Keratinocyte (primary cell): Measurements from ENCODE around the gene SLC27A1. TPM values are rescaled to one million over a fixed set of nuclear protein-coding genes. Genes with fewer than 3 reads are reported as not detected.

ENCODE experiments used
- DNase-seq: peaks from one replicate; pipeline ENCODE4 v3.0.0-alpha.2; 2011; ENCODE audit warnings: low read depth, missing footprints, low spot score
- FAIRE-seq: peaks from 2 replicates; lab custom pipeline; 2011; peaks lifted over from hg19 to GRCh38; lab: Jason Lieb, UNC
- H2AFZ ChIP-seq: 2 replicates; pipeline ENCODE4 v1.6.0; 2012; ENCODE audit warnings: low read length, control low read depth, inconsistent platforms; ENCODE audit not compliant: control insufficient read depth
- H3K27ac ChIP-seq: 2 replicates; pipeline ENCODE4 v1.5.1; 2011; ENCODE audit warnings: low read length; ENCODE audit not compliant: control insufficient read depth, insufficient read depth
- H3K27me3 ChIP-seq: 3 replicates; pipeline ENCODE4 v1.6.0; 2011; ENCODE audit warnings: low read length; ENCODE audit not compliant: control insufficient read depth, insufficient read depth; ENCODE audit errors: extremely low read depth
- H3K36me3 ChIP-seq, 2 experiments: 2 replicates in 1 of 2; 3 replicates in 1 of 2; pipeline ENCODE4 v1.5.1; 2011; ENCODE audit warnings: low read length in 2 of 2, mild to moderate bottlenecking in 1 of 2; ENCODE audit not compliant: control insufficient read depth in 2 of 2, insufficient read depth in 2 of 2; ENCODE audit errors: extremely low read depth in 1 of 2
- H3K4me1 ChIP-seq: 3 replicates; pipeline ENCODE4 v1.5.1; 2011; ENCODE audit warnings: low read length; ENCODE audit not compliant: control insufficient read depth, insufficient read depth; ENCODE audit errors: extremely low read depth
- H3K4me2 ChIP-seq: 3 replicates; pipeline ENCODE4 v1.6.0; 2011; ENCODE audit warnings: low read depth, low read length; ENCODE audit not compliant: control insufficient read depth, insufficient read depth; ENCODE audit errors: extremely low read depth
- H3K4me3 ChIP-seq, 3 experiments: fragments of 200-600 bp in 1 of 3; sonication (generic) in 1 of 3; 2 replicates in 2 of 3; 3 replicates in 1 of 3; pipeline ENCODE4 v1.5.1; 2011 to 2016; ENCODE audit warnings: low read length in 3 of 3, mild to moderate bottlenecking in 3 of 3, control low read depth in 2 of 3, inconsistent platforms in 1 of 3, low read depth in 1 of 3, mixed read lengths in 1 of 3, mixed run types in 1 of 3, moderate library complexity in 1 of 3; ENCODE audit not compliant: control insufficient read depth in 2 of 3, insufficient read depth in 2 of 3; ENCODE audit errors: extremely low read depth in 1 of 3
- H3K79me2 ChIP-seq: 2 replicates; pipeline ENCODE4 v1.6.0; 2012; ENCODE audit warnings: low read length; ENCODE audit not compliant: control insufficient read depth, insufficient read depth
- H3K9ac ChIP-seq: 3 replicates; pipeline ENCODE4 v1.6.0; 2011; ENCODE audit warnings: low read length; ENCODE audit not compliant: control insufficient read depth, insufficient read depth; ENCODE audit errors: extremely low read depth
- H3K9me1 ChIP-seq: 3 replicates; pipeline ENCODE4 v1.6.0; 2011; ENCODE audit warnings: low read length; ENCODE audit not compliant: control insufficient read depth, insufficient read depth; ENCODE audit errors: extremely low read depth
- H3K9me3 ChIP-seq: 2 replicates; pipeline ENCODE4 v1.5.1; 2012; ENCODE audit warnings: low read depth, low read length; ENCODE audit not compliant: control insufficient read depth
- H4K20me1 ChIP-seq: 3 replicates; pipeline ENCODE4 v1.6.0; 2011; ENCODE audit warnings: low read length; ENCODE audit not compliant: control insufficient read depth, insufficient read depth; ENCODE audit errors: extremely low read depth
- EZH2 ChIP-seq: IDR thresholded peaks from one replicate; pipeline ENCODE4 v1.6.1; 2012; ENCODE audit warnings: inconsistent platforms, mild to moderate bottlenecking, low read length, moderate library complexity
- dilution Hi-C: fragments of 300-500 bp; cut with MboI; formaldehyde crosslinking; loops from one replicate; pipeline ENCODE4 v1.7.0; 2020; ENCODE audit warnings: low sequenced_read_pairs; ENCODE audit not compliant: extremely low pct_ligation_motif_present
- polyA plus RNA-seq, 5 experiments: library from polyadenylated mRNA; depleted of rRNA in 3 of 5; stranded (reverse) in 3 of 5; stranded (forward) in 1 of 5; unstranded in 1 of 5; fragments of >200 nt; gene quantifications; 1 replicate in 1 of 5; 2 replicates in 3 of 5; 3 replicates in 1 of 5; pipeline versions ENCODE4 v1.2.1 to v1.2.3, GENCODE V29; 2011 to 2012; ENCODE audit warnings: missing spikeins in 2 of 5, low read depth in 1 of 5, low replicate concordance in 1 of 5
- TF ChIP-seq, protein P1 (sequence below), 3 experiments: IDR thresholded peaks in 1 of 3; conservative IDR thresholded peaks in 1 of 3; optimal IDR thresholded peaks in 1 of 3; 2 replicates in 2 of 3; 3 replicates in 1 of 3; pipeline versions ENCODE3 to v1.5.1; 2011; ENCODE audit warnings: low read length in 3 of 3, mild to moderate bottlenecking in 3 of 3, moderate library complexity in 2 of 3, control low read depth in 1 of 3, inconsistent platforms in 1 of 3; ENCODE audit not compliant: insufficient read depth in 2 of 3; ENCODE audit errors: extremely low read depth in 1 of 3

Gene SLC27A1
- polyA plus RNA-seq, 1 donor (not counting 4 experiments of a cell fraction or from before 2014, with no cell fraction given), result 8.4 TPM

DNA sequence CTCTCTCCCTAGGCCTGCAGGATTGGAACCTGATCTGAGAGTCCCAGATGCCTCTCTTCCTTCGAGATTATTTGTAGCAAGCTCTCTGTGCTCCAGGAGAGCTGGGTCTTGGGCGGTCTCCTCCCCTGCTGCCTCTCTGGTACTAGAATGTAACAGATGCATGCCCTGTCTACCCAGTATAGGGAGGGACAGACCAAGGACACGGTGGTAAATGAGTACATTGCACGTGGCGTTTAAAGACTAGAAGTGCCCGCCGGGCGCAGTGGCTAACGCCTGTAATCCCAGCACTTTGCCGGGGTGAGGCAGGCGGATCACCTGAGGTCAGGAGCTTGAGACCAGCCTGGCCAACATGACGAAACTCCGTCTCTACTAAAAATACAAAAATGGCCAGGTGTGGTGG, 11.7 kb downstream of the SLC27A1 start:
- H3K9ac ChIP-seq, result no peak overlapping the region
- dilution Hi-C loops, result no loop called here
- peaks cover 0 to 3% of the 10 kb centered on the region in 2 experiments for H3K36me3 ChIP-seq
- H3K27me3 ChIP-seq, result no peaks in the 10 kb centered on the region
- no peaks in the 10 kb centered on the region for H3K9me3 ChIP-seq
- H3K79me2 ChIP-seq, result peaks cover 3% of the 10 kb centered on the region
- H2AFZ ChIP-seq, result no peak overlapping the region
- TF ChIP-seq, protein P1, sequence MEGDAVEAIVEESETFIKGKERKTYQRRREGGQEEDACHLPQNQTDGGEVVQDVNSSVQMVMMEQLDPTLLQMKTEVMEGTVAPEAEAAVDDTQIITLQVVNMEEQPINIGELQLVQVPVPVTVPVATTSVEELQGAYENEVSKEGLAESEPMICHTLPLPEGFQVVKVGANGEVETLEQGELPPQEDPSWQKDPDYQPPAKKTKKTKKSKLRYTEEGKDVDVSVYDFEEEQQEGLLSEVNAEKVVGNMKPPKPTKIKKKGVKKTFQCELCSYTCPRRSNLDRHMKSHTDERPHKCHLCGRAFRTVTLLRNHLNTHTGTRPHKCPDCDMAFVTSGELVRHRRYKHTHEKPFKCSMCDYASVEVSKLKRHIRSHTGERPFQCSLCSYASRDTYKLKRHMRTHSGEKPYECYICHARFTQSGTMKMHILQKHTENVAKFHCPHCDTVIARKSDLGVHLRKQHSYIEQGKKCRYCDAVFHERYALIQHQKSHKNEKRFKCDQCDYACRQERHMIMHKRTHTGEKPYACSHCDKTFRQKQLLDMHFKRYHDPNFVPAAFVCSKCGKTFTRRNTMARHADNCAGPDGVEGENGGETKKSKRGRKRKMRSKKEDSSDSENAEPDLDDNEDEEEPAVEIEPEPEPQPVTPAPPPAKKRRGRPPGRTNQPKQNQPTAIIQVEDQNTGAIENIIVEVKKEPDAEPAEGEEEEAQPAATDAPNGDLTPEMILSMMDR (optimal IDR thresholded peaks at IDR 0.05 in 1 of 3, IDR thresholded peaks at IDR 0.05 in 1 of 3, conservative IDR thresholded peaks at IDR 0.05 in 1 of 3; ENCODE audit: extremely low read depth in 1 of 3, insufficient read depth in 2 of 3, low read length in 3 of 3), result no peak
- TF ChIP-seq EZH2, result no peak
- H3K4me1 ChIP-seq, result peaks cover 9% of the 10 kb centered on the region
- FAIRE-seq, result no peak
- H3K4me3 ChIP-seq, result no peak overlapping the region
- no peak overlapping the region for H3K4me2 ChIP-seq
- H3K9me1 ChIP-seq, result no peaks in the 10 kb centered on the region
- no peaks in the 10 kb centered on the region for H4K20me1 ChIP-seq
- no peak for DNase-seq
- no peak overlapping the region for H3K27ac ChIP-seq

DNA sequence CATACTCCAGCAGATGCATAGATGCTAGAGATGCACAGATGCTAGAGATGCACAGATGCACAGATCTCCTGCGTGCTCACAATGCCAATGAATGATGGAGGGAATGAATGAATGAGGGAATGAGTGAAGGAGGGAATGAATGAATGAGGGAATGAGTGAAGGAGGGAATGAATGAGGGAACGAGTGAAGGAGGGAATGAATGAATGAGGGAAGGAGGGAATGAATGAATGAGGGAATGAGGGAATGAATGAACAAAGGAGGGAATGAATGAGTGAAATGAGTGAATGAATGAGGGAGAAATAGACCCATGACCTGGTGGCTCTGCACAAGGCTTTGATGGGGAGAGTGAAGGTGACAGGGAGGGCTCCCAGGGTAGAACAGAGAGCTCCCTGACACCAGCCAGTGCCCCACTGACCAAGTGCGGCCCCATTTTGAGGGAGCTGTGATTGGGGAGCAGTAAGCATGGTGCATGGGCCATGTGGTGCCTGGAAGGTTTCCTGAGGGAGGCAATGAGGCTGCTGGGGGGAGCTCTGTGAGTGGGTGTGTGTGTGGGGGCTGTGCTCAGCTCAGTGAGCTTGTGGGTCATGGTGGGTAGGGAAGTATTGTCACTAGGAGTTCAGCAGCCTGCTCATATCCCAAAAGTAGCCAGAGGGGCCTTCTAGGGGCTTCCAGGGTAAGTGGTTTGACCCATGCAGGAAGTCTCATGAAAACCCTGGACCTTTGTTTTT, 12.7 kb downstream of the SLC27A1 start:
- H3K4me2 ChIP-seq, result no peak overlapping the region
- H3K27me3 ChIP-seq, result no peaks in the 10 kb centered on the region
- no peak overlapping the region for H3K27ac ChIP-seq
- H3K9ac ChIP-seq, result no peak overlapping the region
- FAIRE-seq (no peak), DNase-seq (no peak)
- H3K9me1 ChIP-seq, result no peaks in the 10 kb centered on the region
- H2AFZ ChIP-seq, result no peak overlapping the region
- peaks cover 7% of the 10 kb centered on the region for H3K4me1 ChIP-seq
- TF ChIP-seq EZH2, result no peak
- TF ChIP-seq, protein P1 (optimal IDR thresholded peaks at IDR 0.05 in 1 of 3, IDR thresholded peaks at IDR 0.05 in 1 of 3, conservative IDR thresholded peaks at IDR 0.05 in 1 of 3; ENCODE audit: extremely low read depth in 1 of 3, insufficient read depth in 2 of 3, low read length in 3 of 3), result no peak
- no peak overlapping the region for H3K4me3 ChIP-seq
- H3K36me3 ChIP-seq, result peaks cover 0 to 6% of the 10 kb centered on the region in 2 experiments
- no peaks in the 10 kb centered on the region for H4K20me1 ChIP-seq
- dilution Hi-C loops, result no loop called here
- peaks cover 3% of the 10 kb centered on the region for H3K79me2 ChIP-seq
- no peaks in the 10 kb centered on the region for H3K9me3 ChIP-seq
